Measurements from ENCODE around the gene HES5.

DNA sequence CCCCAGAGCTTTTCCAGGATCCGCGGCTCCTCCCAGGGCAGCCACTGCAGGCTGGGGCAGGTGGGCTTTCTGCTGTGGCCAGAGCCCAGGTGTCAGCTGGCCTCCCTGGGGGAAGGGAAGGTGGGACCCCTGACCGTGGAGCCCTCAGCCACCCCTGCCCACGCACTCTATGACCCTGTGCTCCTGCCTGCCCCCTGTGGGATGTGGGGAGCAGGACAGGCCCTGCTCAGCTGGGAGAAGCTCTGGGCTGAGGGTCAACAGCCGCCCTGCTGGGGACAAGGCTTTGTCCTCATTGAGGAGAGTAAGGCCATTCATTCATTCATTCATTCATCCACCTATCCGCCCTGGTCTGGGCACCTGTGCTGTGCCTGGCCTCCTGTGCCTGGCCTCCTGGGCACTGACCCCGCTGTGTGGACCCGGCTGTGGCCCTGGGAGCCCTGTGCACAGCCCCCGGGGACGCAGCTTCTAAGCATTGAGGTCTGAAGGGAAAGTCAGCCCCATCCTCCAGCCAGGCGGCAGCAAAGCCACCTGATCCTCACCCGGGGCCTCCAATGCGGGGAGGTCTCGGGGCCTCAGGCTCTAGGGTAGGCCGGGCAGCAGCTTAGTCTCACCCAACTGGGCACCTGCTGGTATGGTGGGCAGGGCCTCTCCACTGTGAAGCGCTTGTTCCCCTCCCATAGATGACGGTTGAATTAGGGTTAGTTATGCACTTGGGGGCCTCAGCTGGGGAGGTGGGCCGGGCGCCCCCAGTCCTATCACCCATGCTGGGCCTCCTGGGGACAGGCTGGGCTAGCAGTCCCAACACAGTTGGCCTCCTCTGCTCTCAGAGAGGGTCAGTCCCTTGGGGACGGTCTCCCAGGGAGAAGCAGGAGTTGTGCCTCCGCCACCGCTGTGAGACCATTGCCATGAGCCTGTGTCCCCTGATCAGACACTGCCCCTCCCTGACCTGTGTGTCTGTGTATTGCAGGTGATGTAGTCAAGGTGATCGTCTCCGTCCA is 32.1 kb upstream of the HES5 start:
- TF ChIP-seq, protein P1, sequence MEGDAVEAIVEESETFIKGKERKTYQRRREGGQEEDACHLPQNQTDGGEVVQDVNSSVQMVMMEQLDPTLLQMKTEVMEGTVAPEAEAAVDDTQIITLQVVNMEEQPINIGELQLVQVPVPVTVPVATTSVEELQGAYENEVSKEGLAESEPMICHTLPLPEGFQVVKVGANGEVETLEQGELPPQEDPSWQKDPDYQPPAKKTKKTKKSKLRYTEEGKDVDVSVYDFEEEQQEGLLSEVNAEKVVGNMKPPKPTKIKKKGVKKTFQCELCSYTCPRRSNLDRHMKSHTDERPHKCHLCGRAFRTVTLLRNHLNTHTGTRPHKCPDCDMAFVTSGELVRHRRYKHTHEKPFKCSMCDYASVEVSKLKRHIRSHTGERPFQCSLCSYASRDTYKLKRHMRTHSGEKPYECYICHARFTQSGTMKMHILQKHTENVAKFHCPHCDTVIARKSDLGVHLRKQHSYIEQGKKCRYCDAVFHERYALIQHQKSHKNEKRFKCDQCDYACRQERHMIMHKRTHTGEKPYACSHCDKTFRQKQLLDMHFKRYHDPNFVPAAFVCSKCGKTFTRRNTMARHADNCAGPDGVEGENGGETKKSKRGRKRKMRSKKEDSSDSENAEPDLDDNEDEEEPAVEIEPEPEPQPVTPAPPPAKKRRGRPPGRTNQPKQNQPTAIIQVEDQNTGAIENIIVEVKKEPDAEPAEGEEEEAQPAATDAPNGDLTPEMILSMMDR (IDR thresholded peaks at IDR 0.05) = peak; percentile 26 to 52 (median 36)
- TF ChIP-seq POLR2A (IDR thresholded peaks at IDR 0.05) = no peak
- TF ChIP-seq EP300 (IDR thresholded peaks at IDR 0.05) = no peak

Data from upper lobe of left lung (tissue), 4 donors.